ENCODE data around the gene SUPT6H.
"Not testable (repeated sequence)": the region's sequence is repeated elsewhere in the genome, so short reads cannot be mapped to it uniquely, and the experiment has no call there.

SUPT6H gene

DNA sequence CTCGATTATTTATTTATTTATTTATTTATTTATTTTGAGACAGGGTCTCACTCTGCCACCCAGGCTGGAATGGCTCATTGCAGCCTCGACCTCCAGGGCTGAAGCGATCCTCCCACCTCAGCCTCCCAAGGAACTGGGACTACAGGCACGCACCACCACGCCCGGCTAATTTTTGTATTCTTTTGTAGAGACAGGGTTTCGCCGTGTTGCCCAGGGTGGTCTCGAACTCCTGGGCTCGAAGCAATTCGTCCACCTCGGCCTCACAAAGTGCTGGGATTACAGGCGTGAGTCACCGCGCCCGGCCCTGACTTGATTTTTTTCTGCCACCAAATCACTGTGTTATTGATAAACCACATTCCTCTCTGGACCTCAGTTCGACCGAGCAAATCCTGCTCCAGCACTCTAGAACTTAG lies 57.0 kb downstream of the SUPT6H start:
- no peak for DNase-seq (ENCODE audit: low read depth, low spot score)

DNA sequence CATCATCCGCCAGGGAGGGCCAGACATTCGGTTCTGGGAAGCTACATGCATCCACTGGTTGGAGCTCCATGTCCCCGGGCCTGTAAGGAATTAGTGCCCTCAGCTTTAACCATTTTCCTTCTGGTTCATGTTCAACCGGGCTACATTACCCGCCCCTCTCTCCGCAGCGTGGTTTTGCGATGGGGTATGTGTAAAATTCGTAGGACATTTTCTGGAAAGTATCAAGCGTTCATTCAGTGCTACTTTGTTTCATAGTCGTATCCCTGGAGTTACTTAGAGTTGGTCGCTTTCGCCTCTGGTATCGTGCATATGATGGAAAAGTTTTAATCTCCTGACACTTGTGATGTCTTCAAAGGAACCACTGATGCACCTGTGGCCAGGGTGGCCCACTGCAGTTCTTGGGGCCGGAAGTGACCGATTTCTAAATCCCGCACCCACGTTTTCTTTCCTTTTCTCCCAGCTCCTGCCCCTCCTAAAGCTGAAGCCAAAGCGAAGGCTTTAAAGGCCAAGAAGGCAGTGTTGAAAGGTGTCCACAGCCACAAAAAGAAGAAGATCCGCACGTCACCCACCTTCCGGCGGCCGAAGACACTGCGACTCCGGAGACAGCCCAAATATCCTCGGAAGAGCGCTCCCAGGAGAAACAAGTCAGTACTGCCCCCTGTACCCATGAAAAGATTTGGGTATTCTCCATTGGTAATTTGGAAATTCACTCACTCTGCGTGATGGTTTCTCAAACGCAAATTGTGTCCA lies 58.4 kb downstream of the SUPT6H start:
- no peak for DNase-seq (ENCODE audit: low read depth, low spot score)

DNA sequence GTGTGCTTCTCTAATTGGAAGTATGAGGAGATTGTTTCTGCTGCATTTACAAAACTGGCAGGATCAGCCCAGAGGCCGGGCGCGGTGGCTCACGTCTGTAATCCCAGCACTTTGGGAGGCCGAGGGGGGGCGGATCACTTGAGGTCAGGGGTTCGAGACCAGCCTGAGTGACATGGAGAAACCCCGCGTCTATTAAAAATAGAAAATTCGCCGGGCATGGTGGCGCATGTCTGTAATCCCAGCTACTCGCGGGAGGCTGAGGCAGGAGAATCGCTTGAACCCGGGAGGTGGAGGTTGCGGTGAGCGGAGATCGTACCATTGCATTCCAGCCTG lies 59.0 kb downstream of the SUPT6H start:
- DNase-seq (ENCODE audit: low read depth, low spot score) = not testable (repeated sequence)

DNA sequence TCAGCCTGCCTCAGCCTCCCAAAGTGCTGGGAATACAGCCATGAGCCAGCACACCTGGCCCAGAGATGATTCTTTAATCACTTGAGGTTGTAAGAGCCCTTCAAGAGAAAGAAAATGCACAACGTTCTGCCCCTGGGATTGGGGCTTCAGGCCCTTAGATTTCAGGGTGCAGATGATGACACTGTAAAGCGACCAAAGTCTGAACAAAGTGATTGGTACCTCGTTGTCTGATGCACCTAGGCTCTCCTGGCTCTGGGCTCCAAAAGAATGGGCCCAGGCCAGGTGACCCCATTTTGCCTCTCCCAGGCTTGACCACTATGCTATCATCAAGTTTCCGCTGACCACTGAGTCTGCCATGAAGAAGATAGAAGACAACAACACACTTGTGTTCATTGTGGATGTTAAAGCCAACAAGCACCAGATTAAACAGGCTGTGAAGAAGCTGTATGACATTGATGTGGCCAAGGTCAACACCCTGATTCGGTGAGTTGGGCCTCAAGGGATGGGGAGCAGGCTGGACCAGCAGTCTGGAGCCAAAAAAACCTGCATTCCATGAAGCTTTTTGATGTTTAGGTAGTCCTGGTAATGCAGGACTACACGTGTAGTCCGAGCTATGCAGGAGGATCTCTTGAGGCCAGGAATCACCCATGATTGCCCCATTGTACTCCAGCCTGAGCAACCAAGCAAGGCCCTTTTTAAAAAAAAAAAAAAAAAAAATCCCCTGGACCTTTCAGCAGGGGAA lies 60.6 kb downstream of the SUPT6H start:
- no peak for DNase-seq (ENCODE audit: low read depth, low spot score)

DNA sequence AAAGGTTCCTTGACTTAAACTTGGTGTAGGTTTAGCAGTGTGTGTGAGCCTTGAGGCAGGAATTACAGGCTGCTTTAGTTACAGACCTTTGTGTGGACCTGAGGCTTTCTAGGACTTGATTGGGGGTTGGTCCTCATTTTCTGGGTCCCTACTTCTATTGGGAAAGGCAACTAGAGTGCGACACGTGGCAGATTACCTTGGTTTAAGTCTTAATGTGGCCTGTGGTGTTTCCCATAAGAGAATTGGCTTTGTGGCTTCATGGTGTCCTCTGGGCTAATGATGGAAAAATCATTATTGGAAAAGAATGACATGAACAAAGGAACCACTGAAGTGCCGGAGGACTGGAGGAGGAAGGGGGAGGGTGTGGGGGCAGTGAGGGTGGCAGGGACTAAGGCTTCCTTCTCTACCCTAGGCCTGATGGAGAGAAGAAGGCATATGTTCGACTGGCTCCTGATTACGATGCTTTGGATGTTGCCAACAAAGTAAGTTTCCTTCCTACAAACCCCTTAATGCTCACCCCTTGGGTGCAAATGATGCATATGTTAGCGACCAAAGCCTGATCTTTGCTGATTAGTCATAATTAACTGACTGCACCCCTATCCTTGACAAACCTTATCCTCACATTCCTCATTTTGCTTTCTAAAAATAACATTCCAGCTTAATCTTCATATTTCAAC lies 61.3 kb downstream of the SUPT6H start:
- DNase-seq (ENCODE audit: low read depth, low spot score) = no peak

DNA sequence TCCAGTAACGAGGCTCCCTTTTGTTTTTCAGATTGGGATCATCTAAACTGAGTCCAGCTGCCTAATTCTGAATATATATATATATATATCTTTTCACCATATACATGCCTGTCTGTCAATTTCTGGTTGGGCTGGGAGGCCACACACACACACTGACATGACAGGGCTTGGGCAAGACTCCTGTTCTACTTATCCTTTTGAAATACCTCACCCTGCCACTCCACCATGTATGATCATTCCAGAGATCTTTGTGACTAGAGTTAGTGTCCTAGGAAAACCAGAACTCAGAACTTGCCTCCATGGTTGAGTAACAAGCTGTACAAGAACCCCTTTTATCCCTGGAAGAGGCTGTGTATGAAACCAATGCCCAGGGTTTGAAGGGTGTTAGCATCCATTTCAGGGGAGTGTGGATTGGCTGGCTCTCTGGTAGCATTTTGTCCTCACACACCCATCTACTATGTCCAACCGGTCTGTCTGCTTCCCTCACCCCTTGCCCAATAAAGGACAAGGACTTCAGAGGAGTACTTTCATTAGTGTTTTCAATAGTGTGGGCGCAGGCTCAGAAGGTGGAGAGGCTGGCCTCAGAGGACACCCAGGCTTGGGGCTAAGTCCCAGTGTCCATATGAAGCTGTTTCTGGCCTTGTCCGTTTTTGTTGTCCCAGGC lies 62.0 kb downstream of the SUPT6H start:
- not testable (repeated sequence) for DNase-seq (ENCODE audit: low read depth, low spot score)

DNA sequence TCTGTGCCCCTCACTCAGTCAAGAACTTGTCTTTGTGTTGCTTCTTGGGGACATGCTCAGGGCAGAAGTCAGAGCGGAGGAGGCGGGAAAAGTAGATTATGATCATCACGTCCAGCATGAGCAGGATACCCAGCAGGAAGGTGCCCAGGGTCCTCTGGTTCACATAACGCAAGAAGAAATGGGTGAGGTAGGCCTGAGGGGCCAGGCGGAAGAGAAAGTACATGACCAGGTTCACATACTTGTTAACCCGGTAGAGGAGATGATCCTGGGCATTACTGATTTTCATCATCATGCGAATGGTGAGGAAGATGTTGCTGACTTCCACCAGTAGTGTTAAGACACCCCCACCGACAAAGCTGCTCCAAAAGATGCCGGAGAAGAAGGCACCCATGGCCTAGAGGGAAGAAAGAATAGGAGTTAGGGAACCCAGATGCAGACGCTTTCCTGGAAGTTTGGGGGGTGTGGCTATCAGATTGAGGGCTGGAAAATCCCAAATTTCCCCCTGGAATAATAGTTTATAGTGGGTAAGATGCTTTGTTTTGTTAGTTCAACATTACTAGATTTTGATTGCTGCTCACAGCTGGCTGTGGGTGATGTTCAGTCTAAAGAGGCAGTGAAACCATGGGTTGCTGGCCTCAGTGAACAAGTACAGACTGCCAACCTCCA lies 62.6 kb downstream of the SUPT6H start:
- no peak for DNase-seq (ENCODE audit: low read depth, low spot score)

DNA sequence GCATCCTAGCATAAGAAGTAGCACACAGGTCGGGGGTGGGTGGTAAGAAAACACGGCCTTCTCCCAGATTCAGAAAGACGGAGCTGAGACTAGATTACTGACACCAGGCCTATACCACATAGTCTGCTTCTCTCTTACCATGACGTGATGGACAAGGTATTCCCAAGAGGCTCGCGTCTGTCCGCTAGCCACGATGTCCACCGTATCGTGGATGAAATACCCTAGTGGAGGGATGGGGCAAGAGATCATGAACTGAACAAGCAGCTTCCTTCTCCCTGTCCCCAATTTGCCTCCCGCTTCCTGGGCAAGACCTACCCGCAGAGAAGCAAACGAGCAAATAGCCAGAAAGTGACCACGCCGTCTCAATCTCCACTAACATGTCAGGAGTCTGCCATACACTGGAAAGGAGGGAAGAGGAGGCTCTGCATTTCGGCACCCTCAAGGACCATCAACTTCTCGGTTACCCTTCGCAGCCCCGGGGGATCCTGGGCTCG lies 63.2 kb downstream of the SUPT6H start:
- peak; percentile 59 for DNase-seq (ENCODE audit: low read depth, low spot score)

DNA sequence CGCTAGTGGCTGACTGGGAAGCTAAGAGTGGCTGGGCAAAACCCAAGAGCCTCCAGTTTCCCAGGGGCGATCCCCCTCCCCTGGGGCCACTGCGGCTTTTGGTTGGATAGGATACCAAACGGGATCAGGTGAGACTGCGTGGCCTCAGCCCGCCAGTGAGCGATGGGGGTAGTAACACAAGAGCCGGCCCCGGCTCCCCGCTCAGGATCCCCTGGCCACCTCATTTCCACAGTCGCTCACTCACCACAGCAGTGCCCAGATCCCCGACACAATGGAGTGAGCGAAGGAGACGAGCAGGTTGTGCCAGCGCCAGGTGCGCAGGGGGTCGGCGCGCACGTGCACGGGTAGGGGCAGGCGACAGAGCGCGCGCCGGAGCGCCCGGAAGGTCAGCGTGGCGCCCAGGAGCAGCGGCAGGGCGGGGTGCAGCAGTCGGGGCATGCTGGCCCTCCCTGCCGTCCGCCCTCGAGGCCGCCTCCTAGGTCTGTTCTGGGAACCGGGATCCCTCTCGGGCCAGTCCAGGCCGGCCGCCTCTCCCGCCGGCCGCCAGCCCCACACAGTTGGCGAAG lies 63.7 kb downstream of the SUPT6H start:
- DNase-seq (ENCODE audit: low read depth, low spot score) = peak; percentile 83

DNA sequence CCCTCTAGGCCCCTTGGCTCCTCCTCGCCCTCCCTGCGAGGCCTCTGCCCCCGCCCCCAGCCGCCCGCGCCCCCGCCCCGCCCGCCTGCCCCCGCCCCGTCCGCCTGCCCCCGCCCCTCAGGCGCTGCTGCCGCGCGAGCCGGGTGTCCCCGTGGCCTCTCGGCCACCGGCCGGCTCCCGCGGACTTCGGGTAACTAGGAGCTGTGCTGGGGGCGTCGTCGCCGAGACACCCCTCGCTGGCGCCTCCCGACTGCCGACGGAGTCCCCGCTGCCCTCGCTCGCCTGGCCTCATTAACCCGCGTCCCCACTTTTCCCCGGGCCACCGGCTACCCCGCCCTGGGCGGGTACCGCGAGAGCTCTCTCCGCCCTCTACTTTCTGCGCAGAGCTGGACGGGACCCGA lies 64.2 kb downstream of the SUPT6H start, which contains the start of gene TLCD1:
Gene TLCD1 (minus strand): TSS at position 8 of the 401 bp plus-strand sequence. CDS start 136 bp downstream, outside the sequence.
- DNase-seq (ENCODE audit: low read depth, low spot score) = peak; percentile 81

DNA sequence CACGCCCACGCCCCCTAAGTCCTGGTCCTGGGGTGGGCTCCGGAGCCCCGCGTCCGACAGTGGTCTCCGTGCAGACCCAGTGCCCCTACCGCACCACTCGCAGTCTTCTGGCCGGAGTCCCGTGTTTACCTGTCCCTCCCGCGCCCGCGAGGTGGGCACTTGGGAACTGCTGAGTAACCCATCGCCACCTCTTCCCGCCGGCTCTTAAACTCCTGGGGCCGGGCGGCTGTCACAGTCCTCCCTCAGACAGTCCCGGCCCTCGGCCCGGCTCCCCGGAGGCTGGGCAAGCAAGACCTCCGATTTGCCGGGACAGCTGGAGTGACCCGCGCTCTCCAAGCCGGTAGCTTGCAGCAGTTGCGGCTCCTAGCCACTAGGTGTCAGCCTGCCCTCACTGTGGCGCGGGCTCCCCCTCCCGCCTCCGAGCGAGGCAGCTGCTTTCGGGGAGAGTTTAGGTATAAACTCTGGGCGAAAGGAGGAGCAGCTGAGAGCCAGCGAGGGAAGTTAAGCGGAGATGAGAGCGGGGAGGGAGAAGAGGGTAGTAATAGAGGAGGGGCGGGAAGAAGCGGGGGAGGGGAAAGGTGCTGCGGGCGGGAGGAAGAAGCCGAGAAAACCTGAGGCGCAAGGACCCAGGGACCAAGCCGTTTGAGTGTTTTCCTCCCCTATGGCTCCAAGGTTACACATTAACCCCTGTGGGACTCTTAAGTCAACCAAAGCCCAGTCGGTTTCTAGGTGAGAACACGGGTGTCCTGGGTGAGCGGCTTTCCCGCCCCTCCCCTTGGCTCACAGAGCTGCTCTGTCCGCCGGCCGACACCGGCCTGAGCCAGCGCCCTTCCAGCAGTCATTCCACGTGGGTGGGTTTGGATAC lies 64.9 kb downstream of the SUPT6H start:
- peak; percentile 98 for DNase-seq (ENCODE audit: low read depth, low spot score)

DNA sequence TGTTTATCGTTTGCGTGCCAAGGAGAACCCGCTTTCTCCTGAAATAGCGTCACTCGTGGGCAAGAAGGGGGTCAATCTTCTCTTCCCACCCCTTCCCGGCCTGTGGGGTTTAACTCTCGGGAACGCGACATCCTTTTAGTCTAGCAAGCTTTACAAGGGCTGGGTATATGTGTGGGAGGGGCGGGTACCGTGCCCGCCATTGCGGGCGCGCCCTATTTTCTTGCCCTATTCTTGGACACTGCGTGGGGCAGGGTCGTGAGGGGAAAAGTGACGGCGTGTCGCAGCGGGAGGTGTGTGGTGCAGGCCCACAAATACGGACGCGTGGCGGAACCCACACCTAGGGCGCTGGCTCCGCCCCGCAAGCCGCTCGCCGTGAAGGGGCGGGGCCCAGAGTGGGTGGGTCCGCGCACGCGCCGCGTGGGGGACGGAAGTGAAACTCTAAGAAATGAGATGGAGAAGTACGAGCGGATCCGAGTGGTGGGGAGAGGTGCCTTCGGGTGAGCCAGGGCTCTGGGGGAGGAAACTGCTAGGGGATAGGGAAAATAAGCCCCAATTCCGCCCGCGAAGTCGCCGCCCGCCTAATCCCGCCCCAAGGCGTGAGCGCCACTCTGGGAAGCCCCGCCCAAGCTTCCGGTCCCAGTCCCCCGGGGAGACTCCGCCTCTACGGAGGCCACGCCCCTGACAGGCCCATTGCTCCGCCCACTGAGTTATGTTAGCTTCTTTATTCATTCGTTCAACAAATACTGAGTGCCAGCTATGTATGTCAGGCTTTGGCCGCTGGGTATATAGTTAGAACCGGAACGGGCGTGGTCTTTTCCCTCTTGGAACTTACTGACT lies 66.6 kb downstream of the SUPT6H start, which contains the start of gene NEK8:
Gene NEK8 (plus strand): TSS at position 425 of the 837 bp plus-strand sequence. CDS start 26 bp downstream, at position 451.
- peak; percentile 96 for DNase-seq (ENCODE audit: low read depth, low spot score)

DNA sequence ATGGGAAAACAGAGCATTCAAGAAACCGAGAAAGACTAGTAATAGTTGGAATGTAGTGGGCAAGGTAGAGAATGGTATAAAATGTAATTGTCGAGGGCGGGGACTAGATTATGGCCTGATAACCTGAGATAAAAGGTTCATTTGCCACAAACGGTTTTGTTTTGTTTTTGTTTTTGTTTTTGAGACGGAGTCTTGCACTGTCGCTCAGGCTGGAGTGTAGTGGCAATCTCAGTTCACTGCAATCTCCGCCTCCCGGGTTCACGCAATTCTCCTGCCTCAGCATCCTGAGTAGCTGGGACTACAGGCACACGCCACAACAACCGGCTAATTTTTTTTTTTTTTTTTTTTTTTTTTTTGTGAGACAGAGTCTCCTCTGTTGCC lies 67.9 kb downstream of the SUPT6H start:
- DNase-seq (ENCODE audit: low read depth, low spot score) = no peak

DNA sequence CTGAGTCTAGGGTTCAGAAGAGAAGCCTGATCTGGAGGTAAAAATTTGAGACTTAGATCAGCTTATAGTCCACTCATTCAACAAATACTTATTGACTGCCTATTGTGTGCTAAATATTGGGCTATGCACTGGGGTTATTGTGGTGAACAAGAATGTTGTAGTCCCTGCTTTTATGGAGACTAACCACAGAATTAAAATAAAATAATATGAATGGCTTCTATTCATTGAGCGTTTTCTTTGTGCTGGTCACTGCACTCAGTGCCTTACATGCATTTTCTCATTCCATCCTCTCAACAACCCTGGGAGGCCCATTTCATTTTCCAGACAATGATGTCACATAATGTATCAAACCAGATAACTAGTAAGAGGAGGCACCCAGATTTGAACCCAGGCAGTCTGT lies 71.3 kb downstream of the SUPT6H start:
- peak; percentile 53 for DNase-seq (ENCODE audit: low read depth, low spot score)

DNA sequence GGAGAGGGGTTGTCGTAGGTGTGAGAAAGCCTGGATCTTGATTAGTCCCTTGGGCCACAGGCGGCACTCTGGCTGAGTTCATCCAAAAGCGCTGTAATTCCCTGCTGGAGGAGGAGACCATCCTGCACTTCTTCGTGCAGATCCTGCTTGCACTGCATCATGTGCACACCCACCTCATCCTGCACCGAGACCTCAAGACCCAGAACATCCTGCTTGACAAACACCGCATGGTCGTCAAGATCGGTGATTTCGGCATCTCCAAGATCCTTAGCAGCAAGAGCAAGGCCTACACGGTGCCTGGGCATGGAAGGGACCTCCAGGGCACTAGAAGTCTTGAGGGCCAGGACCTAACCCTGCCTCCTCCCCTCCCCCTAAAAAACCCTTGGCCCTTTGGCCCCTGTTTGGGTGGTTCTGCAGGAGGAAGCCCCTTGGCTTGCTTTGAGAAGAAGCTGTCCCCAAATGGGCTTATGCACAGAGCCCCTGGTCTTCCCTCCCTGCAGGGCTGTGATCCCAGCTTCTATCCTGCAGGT lies 72.8 kb downstream of the SUPT6H start:
- DNase-seq (ENCODE audit: low read depth, low spot score) = no peak

DNA sequence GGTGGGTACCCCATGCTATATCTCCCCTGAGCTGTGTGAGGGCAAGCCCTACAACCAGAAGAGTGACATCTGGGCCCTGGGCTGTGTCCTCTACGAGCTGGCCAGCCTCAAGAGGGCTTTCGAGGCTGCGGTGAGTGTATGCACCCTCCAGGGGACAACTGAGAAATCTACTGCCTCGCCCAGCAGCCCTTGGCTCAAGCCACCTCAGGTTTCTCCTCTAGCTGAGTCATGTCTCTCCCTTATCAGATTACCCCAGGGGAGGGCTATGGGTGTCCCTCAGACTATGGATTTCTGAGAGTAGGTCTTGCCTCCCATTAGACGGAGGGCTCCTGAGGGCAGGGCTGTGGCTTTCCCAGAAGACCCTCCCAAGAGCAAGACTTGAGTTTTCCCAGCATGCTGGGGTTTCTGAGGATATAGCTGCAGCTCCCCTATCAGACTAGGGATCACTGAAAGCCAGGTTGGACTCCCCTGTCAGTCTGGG lies 73.3 kb downstream of the SUPT6H start:
- no peak for DNase-seq (ENCODE audit: low read depth, low spot score)

DNA sequence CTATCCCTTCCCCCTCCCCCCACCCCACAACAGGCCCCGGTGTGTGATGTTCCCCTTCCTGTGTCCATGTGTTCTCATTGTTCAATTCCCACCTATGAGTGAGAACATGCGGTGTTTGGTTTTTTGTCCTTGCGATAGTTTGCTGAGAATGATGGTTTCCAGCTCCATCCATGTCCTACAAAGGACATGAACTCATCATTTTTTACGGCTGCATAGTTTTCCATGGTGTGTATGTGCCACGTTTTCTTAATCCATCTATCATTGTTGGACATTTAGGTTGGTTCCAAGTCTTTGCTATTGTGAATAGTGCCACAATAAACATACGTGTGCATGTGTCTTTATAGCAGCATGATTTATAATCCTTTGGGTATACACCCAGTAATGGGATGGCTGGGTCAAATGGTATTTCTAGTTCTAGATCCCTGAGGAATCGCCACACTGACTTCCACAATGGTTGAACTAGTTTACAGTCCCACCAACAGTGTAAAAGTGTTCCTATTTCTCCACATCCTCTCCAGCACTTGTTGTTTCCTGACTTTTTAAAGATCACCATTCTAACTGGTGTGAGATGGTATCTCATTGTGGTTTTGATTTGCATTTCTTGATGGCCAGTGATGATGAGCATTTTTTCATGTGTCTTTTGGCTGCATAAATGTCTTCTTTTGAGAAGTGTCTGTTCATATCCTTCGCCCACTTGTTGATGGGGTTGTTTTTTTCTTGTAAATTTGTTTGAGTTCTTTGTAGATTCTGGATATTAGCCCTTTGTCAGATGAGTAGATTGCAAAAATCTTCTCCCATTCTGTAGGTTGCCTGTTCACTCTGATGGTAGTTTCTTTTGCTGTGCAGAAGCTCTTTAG lies 74.1 kb downstream of the SUPT6H start:
- not testable (repeated sequence) for DNase-seq (ENCODE audit: low read depth, low spot score)

DNA sequence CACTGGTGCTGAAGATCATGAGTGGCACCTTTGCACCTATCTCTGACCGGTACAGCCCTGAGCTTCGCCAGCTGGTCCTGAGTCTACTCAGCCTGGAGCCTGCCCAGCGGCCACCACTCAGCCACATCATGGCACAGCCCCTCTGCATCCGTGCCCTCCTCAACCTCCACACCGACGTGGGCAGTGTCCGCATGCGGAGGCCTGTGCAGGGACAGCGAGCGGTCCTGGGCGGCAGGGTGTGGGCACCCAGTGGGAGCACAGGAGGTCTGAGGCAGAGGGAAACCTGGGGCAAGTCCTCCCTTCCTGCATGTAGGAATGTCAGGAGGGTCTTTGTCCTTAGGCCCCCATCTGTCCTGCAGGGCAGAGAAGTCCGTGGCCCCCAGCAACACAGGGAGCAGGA lies 75.3 kb downstream of the SUPT6H start:
- DNase-seq (ENCODE audit: low read depth, low spot score) = no peak
